Left kidney (tissue), 2 donors: ENCODE data around the gene IPO9. TPM values are rescaled to one million over a fixed set of nuclear protein-coding genes. Genes with fewer than 3 reads are reported as not detected.
"Not testable (repeated sequence)": the region's sequence is repeated elsewhere in the genome, so short reads cannot be mapped to it uniquely, and the experiment has no call there.

Experiments used
- DNase-seq: peaks from one replicate; pipeline ENCODE4 v3.0.0-alpha.2; 2013
- polyA plus RNA-seq: library from polyadenylated mRNA; unstranded; fragments of 120-200 nt; gene quantifications from one replicate; pipeline ENCODE4 v1.2.1, GENCODE V29; 2013; ENCODE audit not compliant: insufficient read length

The IPO9 gene
- polyA plus RNA-seq, 1 donor, result 90.2 TPM

- no peak for DNase-seq
Measured at GRCh38 chr1:201807958-201808632, 20.9 kb upstream of the IPO9 start.

- DNase-seq, result no peak
Measured at GRCh38 chr1:201808633-201808990, 20.3 kb upstream of the IPO9 start.

- DNase-seq, result no peak
Measured at GRCh38 chr1:201809876-201810275, 19.1 kb upstream of the IPO9 start.

GRCh38 chr1:201810466-201811216 is 18.3 kb upstream of the IPO9 start:
- no peak for DNase-seq

GRCh38 chr1:201813226-201813625 is 15.7 kb upstream of the IPO9 start:
- DNase-seq, result no peak

- DNase-seq, result no peak
Measured at GRCh38 chr1:201816309-201816854, 12.6 kb upstream of the IPO9 start.

- no peak for DNase-seq
Measured at GRCh38 chr1:201818971-201819750, 9.8 kb upstream of the IPO9 start.

- DNase-seq, result no peak
Measured at GRCh38 chr1:201820413-201820812, 8.5 kb upstream of the IPO9 start.

GRCh38 chr1:201825245-201825644 is 3.7 kb upstream of the IPO9 start:
- no peak for DNase-seq

GRCh38 chr1:201826830-201827229 is 2.1 kb upstream of the IPO9 start:
- no peak for DNase-seq

GRCh38 chr1:201827321-201828216 is 1.4 kb upstream of the IPO9 start:
- no peak for DNase-seq

GRCh38 chr1:201828217-201828819 is 639 bp upstream of the IPO9 start:
- DNase-seq, result no peak

GRCh38 chr1:201831371-201831770 is 2.4 kb downstream of the IPO9 start:
- no peak for DNase-seq

- no peak for DNase-seq
Measured at GRCh38 chr1:201834621-201835020, 5.7 kb downstream of the IPO9 start.

GRCh38 chr1:201838381-201838780 is 9.4 kb downstream of the IPO9 start:
- DNase-seq, result no peak

- DNase-seq, result not testable (repeated sequence)
Measured at GRCh38 chr1:201839089-201839488, 10.1 kb downstream of the IPO9 start.

- no peak for DNase-seq
Measured at GRCh38 chr1:201840055-201840454, 11.1 kb downstream of the IPO9 start.

GRCh38 chr1:201840490-201840889 is 11.5 kb downstream of the IPO9 start:
- no peak for DNase-seq

- DNase-seq, result no peak
Measured at GRCh38 chr1:201841265-201841912, 12.4 kb downstream of the IPO9 start.

- DNase-seq, result no peak
Measured at GRCh38 chr1:201842472-201843027, 13.6 kb downstream of the IPO9 start.
